ENCODE measurements around the gene QSOX1. TPM values are rescaled to one million over a fixed set of nuclear protein-coding genes. Genes with fewer than 3 reads are reported as not detected.

QSOX1 gene
- total RNA-seq, 1 donor from 2014 or later = 202 TPM

- no peaks in the 10 kb centered on the region for H3K36me3 ChIP-seq (ENCODE audit: control insufficient read depth, insufficient read depth, low read length)
- no peak for TF ChIP-seq CTCF (IDR thresholded peaks at IDR 0.05; ENCODE audit: insufficient read depth, low read length, poor library complexity, severe bottlenecking)
- H3K27me3 ChIP-seq (ENCODE audit: control insufficient read depth, insufficient read depth, low read length) = no peaks in the 10 kb centered on the region
- no peak for DNase-seq (ENCODE audit: low read depth)
- H3K4me3 ChIP-seq (ENCODE audit: low read depth, low read length) = no peak overlapping the region
Observed at GRCh38 chr1:180141381-180141934, 13.2 kb upstream of the QSOX1 start.

- no peak for DNase-seq (ENCODE audit: low read depth)
- no peak for TF ChIP-seq CTCF (IDR thresholded peaks at IDR 0.05; ENCODE audit: insufficient read depth, low read length, poor library complexity, severe bottlenecking)
- Histone ChIP-seq H3K27me3 (ENCODE audit: control insufficient read depth, insufficient read depth, low read length) (no peaks in the 10 kb centered on the region), H3K4me3 (ENCODE audit: low read depth, low read length) (no peak overlapping the region), H3K36me3 (ENCODE audit: control insufficient read depth, insufficient read depth, low read length) (no peaks in the 10 kb centered on the region)
Observed at GRCh38 chr1:180143359-180143758, 11.3 kb upstream of the QSOX1 start.

GRCh38 chr1:180144659-180145357, 9.9 kb upstream of the QSOX1 start:
- Histone ChIP-seq H3K36me3 (ENCODE audit: control insufficient read depth, insufficient read depth, low read length) (no peaks in the 10 kb centered on the region), H3K4me3 (ENCODE audit: low read depth, low read length) (no peak overlapping the region), H3K27me3 (ENCODE audit: control insufficient read depth, insufficient read depth, low read length) (no peaks in the 10 kb centered on the region)
- DNase-seq (ENCODE audit: low read depth) = no peak
- no peak for TF ChIP-seq CTCF (IDR thresholded peaks at IDR 0.05; ENCODE audit: insufficient read depth, low read length, poor library complexity, severe bottlenecking)

- no peak for DNase-seq (ENCODE audit: low read depth)
- Histone ChIP-seq H3K4me3 (ENCODE audit: low read depth, low read length) (no peak overlapping the region), H3K36me3 (ENCODE audit: control insufficient read depth, insufficient read depth, low read length) (no peaks in the 10 kb centered on the region), H3K27me3 (ENCODE audit: control insufficient read depth, insufficient read depth, low read length) (no peaks in the 10 kb centered on the region)
- no peak for TF ChIP-seq CTCF (IDR thresholded peaks at IDR 0.05; ENCODE audit: insufficient read depth, low read length, poor library complexity, severe bottlenecking)
Observed at GRCh38 chr1:180145446-180145845, 9.2 kb upstream of the QSOX1 start.

GRCh38 chr1:180150982-180151381, 3.7 kb upstream of the QSOX1 start:
- no peak for DNase-seq (ENCODE audit: low read depth)
- Histone ChIP-seq H3K27me3 (ENCODE audit: control insufficient read depth, insufficient read depth, low read length) (no peaks in the 10 kb centered on the region), H3K4me3 (ENCODE audit: low read depth, low read length) (no peak overlapping the region), H3K36me3 (ENCODE audit: control insufficient read depth, insufficient read depth, low read length) (no peaks in the 10 kb centered on the region)
- no peak for TF ChIP-seq CTCF (IDR thresholded peaks at IDR 0.05; ENCODE audit: insufficient read depth, low read length, poor library complexity, severe bottlenecking)

- Histone ChIP-seq H3K36me3 (ENCODE audit: control insufficient read depth, insufficient read depth, low read length) (no peaks in the 10 kb centered on the region), H3K4me3 (ENCODE audit: low read depth, low read length) (no peak overlapping the region), H3K27me3 (ENCODE audit: control insufficient read depth, insufficient read depth, low read length) (no peaks in the 10 kb centered on the region)
- no peak for TF ChIP-seq CTCF (IDR thresholded peaks at IDR 0.05; ENCODE audit: insufficient read depth, low read length, poor library complexity, severe bottlenecking)
- DNase-seq (ENCODE audit: low read depth) = no peak
Observed at GRCh38 chr1:180151508-180151907, 3.2 kb upstream of the QSOX1 start.

All from kidney epithelial cell (primary cell).